Upper lobe of left lung (tissue), 4 donors: ENCODE data around the gene PDE1C.

Experiments used
- CTCF ChIP-seq, 6 experiments: fragments of 450-650 bp in 4 of 6; fragments of 200-600 bp in 2 of 6; sonication (generic) in 2 of 6; IDR thresholded peaks; one replicate each; pipeline ENCODE4 v1.5.1; 2016 to 2019; ENCODE audit warnings: antibody characterized with exemption in 6 of 6
- EP300 ChIP-seq, 4 donors: sonication (generic); formaldehyde crosslinking; IDR thresholded peaks; one replicate each; pipeline ENCODE4 v1.5.1; 2017; ENCODE audit warnings: antibody characterized with exemption in 4 of 4, control low read depth in 2 of 4
- POLR2A ChIP-seq, 4 donors: fragments of 450-650 bp; IDR thresholded peaks; one replicate each; pipeline ENCODE4 v1.5.1; 2016 to 2017; ENCODE audit warnings: antibody characterized with exemption in 4 of 4, mild to moderate bottlenecking in 2 of 4
- POLR2AphosphoS5 ChIP-seq, 2 donors: sonication (generic); formaldehyde crosslinking; IDR thresholded peaks; one replicate each; pipeline ENCODE4 v1.5.1; 2017; ENCODE audit warnings: antibody characterized with exemption in 2 of 2

- TF ChIP-seq CTCF (IDR thresholded peaks at IDR 0.05) (no peak), EP300 (IDR thresholded peaks at IDR 0.05) (no peak), POLR2AphosphoS5 (IDR thresholded peaks at IDR 0.05) (no peak), POLR2A (IDR thresholded peaks at IDR 0.05) (no peak)
These were observed 219.6 kb downstream of the PDE1C start for GRCh38 chr7:31850601-31851000.
